ENCODE data around the gene TMEM150C. TPM values are rescaled to one million over a fixed set of nuclear protein-coding genes. Genes with fewer than 3 reads are reported as not detected.

The TMEM150C gene
- total RNA-seq, 1 donor from 2014 or later: 1.3 TPM

DNA sequence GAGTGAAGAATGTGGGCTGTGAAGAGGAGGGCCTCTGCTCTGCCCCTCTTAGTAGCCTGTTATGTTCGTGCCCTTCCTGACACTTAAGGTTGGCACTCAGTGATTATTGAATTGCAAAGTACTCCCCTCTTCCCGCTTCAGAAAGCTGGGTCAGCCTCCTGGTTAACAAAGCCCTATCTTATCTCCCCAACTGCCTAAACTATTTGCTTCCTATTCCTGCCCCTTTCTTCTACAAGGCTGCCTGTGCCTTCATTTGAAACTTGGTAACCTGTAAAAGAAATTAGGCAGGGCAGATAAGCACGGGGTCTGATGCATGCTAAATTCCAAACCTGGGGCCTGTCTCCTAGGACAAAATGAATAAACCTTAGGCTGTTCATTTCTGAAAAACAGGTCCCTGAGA lies 23.1 kb upstream of the TMEM150C start:
- no peaks in the 10 kb centered on the region for H3K36me3 Mint-ChIP-seq (ENCODE audit: unreplicated experiment)
- peaks cover 4% of the 10 kb centered on the region for H3K4me1 Mint-ChIP-seq (ENCODE audit: unreplicated experiment)
- no peaks in the 10 kb centered on the region for H3K9me3 Mint-ChIP-seq (ENCODE audit: unreplicated experiment)

DNA sequence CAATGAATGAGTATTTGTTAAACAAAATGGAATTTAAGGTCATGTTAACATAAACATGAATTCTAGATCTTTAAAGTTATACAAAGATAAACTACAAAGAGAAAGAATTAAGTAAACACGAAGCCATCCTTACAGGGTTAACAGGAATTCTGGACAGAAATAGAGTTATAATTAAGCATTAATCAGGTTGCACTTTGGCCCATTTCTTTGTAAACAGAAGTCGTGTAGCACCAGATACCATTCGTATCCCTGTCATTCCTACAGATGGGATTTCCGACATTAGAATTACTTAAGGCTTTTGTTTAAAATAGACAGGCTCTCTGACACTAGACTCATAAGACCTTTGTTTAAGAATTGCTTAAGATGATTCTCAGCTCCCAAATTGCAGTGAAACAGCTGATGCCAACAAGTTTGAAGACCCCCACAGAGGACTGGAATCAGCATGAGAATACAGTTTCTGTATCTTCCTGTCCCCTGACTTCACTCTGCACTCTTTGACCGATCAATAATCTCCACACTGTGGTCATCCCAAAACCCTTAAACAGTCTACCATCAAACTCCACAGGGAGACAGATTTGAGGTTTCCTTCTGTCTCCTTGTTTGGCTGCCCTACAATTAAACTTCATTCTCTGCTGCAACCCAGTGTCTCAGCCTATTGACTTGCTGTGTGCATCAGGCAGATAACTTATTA lies 22.3 kb upstream of the TMEM150C start:
- TF ChIP-seq, protein P1, sequence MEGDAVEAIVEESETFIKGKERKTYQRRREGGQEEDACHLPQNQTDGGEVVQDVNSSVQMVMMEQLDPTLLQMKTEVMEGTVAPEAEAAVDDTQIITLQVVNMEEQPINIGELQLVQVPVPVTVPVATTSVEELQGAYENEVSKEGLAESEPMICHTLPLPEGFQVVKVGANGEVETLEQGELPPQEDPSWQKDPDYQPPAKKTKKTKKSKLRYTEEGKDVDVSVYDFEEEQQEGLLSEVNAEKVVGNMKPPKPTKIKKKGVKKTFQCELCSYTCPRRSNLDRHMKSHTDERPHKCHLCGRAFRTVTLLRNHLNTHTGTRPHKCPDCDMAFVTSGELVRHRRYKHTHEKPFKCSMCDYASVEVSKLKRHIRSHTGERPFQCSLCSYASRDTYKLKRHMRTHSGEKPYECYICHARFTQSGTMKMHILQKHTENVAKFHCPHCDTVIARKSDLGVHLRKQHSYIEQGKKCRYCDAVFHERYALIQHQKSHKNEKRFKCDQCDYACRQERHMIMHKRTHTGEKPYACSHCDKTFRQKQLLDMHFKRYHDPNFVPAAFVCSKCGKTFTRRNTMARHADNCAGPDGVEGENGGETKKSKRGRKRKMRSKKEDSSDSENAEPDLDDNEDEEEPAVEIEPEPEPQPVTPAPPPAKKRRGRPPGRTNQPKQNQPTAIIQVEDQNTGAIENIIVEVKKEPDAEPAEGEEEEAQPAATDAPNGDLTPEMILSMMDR (IDR thresholded peaks at IDR 0.05): no peak
- no peaks in the 10 kb centered on the region for H3K9me3 Mint-ChIP-seq (ENCODE audit: unreplicated experiment)
- no peak overlapping the region for H3K27ac Mint-ChIP-seq (ENCODE audit: unreplicated experiment)
- no peak overlapping the region for H3K4me3 Mint-ChIP-seq (ENCODE audit: unreplicated experiment)
- peaks cover 4% of the 10 kb centered on the region for H3K4me1 Mint-ChIP-seq (ENCODE audit: unreplicated experiment)
- DNase-seq (ENCODE audit: extremely low spot score, unreplicated experiment): no peak
- H3K27me3 Mint-ChIP-seq (ENCODE audit: unreplicated experiment): peaks cover 6% of the 10 kb centered on the region
- no peaks in the 10 kb centered on the region for H3K36me3 Mint-ChIP-seq (ENCODE audit: unreplicated experiment)

More for the DNA sequence above, 23.1 kb upstream of the TMEM150C start:
- Mint-ChIP-seq H3K27me3 (ENCODE audit: unreplicated experiment) (peaks cover 8% of the 10 kb centered on the region), H3K4me3 (ENCODE audit: unreplicated experiment) (no peak overlapping the region), H3K27ac (ENCODE audit: unreplicated experiment) (no peak overlapping the region)
- TF ChIP-seq, protein P1 (IDR thresholded peaks at IDR 0.05): no peak
- DNase-seq (ENCODE audit: extremely low spot score, unreplicated experiment): no peak

DNA sequence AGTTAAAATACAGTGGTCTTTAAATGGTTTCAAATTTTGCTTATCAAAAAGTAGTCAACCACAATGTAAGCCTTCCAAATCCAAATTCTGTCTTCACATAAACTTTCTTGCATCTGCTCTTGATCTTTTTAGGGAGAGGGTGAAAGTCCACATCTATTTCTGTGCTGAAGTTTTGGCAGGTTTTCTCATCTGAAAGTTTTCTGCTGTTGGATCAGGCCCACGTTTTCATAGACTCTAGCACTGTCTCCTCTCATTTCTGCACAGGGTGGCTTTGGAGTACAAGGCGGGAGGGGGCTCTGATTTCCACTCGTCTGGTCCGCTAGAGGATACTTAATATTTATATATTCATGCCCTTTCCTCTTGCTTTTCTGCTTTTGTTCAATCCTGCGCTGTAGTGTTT lies 18.1 kb upstream of the TMEM150C start:
- no peaks in the 10 kb centered on the region for H3K4me1 Mint-ChIP-seq (ENCODE audit: unreplicated experiment)
- no peak for DNase-seq (ENCODE audit: extremely low spot score, unreplicated experiment)
- H3K36me3 Mint-ChIP-seq (ENCODE audit: unreplicated experiment): no peaks in the 10 kb centered on the region
- TF ChIP-seq, protein P1 (IDR thresholded peaks at IDR 0.05): no peak
- no peaks in the 10 kb centered on the region for H3K9me3 Mint-ChIP-seq (ENCODE audit: unreplicated experiment)
- H3K4me3 Mint-ChIP-seq (ENCODE audit: unreplicated experiment): no peak overlapping the region
- H3K27me3 Mint-ChIP-seq (ENCODE audit: unreplicated experiment): peaks cover 8% of the 10 kb centered on the region
- H3K27ac Mint-ChIP-seq (ENCODE audit: unreplicated experiment): no peak overlapping the region

DNA sequence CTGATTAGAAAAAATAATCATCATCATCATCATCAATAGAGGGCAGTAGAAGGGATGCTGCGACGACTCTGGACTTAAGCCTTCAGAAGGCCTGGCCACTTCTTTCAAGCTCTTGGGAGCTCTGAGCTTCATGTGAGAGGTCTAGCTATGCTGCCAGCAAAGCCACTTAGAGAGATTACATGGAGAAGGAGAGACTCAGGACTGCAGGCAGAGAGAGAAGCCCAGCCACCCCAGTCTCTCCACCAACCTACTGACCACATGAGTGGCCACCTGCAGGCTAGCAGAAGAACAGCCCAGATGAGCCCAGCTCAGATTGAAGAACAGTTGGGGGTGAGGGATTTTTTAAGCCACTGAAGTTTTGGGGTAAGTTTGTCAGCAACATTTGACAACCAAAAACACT lies 17.1 kb upstream of the TMEM150C start:
- H3K9me3 Mint-ChIP-seq (ENCODE audit: unreplicated experiment): no peaks in the 10 kb centered on the region
- no peaks in the 10 kb centered on the region for H3K36me3 Mint-ChIP-seq (ENCODE audit: unreplicated experiment)
- no peak for DNase-seq (ENCODE audit: extremely low spot score, unreplicated experiment)
- H3K4me3 Mint-ChIP-seq (ENCODE audit: unreplicated experiment): no peak overlapping the region
- no peaks in the 10 kb centered on the region for H3K4me1 Mint-ChIP-seq (ENCODE audit: unreplicated experiment)
- no peak overlapping the region for H3K27ac Mint-ChIP-seq (ENCODE audit: unreplicated experiment)
- peaks cover 9% of the 10 kb centered on the region for H3K27me3 Mint-ChIP-seq (ENCODE audit: unreplicated experiment)
- TF ChIP-seq, protein P1 (IDR thresholded peaks at IDR 0.05): peak; percentile 13

DNA sequence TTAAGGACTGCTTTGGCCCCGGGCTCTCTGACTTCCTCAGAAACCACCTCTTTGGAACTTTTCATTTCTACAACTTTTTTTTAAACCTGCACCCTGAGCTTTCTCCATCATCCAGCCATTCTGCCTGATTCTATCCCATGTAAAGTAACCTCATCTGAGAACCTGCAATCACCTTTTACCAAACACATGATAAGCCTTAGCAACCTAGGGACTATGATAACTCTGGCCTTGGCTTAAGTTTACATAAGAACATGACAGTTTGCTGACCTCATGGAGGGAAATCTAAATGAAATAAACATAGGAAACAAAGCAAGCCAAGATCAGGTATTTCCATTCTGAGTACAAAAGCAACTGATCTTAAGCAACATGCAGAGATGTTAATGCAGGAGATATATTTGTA lies 15.7 kb upstream of the TMEM150C start:
- Mint-ChIP-seq H3K9me3 (ENCODE audit: unreplicated experiment) (no peaks in the 10 kb centered on the region), H3K4me1 (ENCODE audit: unreplicated experiment) (no peaks in the 10 kb centered on the region)
- DNase-seq (ENCODE audit: extremely low spot score, unreplicated experiment): no peak

More for the DNA sequence above, 15.7 kb upstream of the TMEM150C start:
- Mint-ChIP-seq H3K27me3 (ENCODE audit: unreplicated experiment) (peaks cover 5% of the 10 kb centered on the region), H3K27ac (ENCODE audit: unreplicated experiment) (no peak overlapping the region), H3K4me3 (ENCODE audit: unreplicated experiment) (no peak overlapping the region), H3K36me3 (ENCODE audit: unreplicated experiment) (no peaks in the 10 kb centered on the region)
- TF ChIP-seq, protein P1 (IDR thresholded peaks at IDR 0.05): no peak
